PFSK-1 (cell line): ENCODE measurements around the gene TLL1.

Source experiments
- FOXP2 ChIP-seq: optimal IDR thresholded peaks from 2 replicates; pipeline ENCODE3; 2011; ENCODE audit warnings: borderline replicate concordance, control low read depth, inconsistent platforms; ENCODE audit not compliant: insufficient read depth; ENCODE audit errors: extremely low read length, extremely low read depth
- POLR2AphosphoS5 ChIP-seq: IDR thresholded peaks from 2 replicates; pipeline ENCODE4 v1.6.1; 2012; ENCODE audit warnings: low read depth, mild to moderate bottlenecking, control low read depth, low read length, moderate library complexity
- SIN3A ChIP-seq: IDR thresholded peaks from 2 replicates; pipeline ENCODE4 v1.6.1; 2012; ENCODE audit warnings: mild to moderate bottlenecking, low read length, moderate library complexity, borderline replicate concordance; ENCODE audit not compliant: insufficient read depth
- TAF1 ChIP-seq: IDR thresholded peaks from 2 replicates; pipeline ENCODE4 v1.6.1; 2012; ENCODE audit warnings: low read length, control low read depth, borderline replicate concordance; ENCODE audit not compliant: insufficient read depth
- TF ChIP-seq, protein P1 (sequence below), 2 experiments: IDR thresholded peaks; 2 replicates each; pipeline versions ENCODE4 v1.6.1 to v1.8.0; 2011 to 2012; ENCODE audit warnings: low read depth in 2 of 2, low read length in 2 of 2, control low read depth in 1 of 2, inconsistent platforms in 1 of 2, mild to moderate bottlenecking in 1 of 2, moderate library complexity in 1 of 2; ENCODE audit not compliant: insufficient read depth in 1 of 2

- TF ChIP-seq POLR2AphosphoS5 = no peak
- TF ChIP-seq, protein P1, sequence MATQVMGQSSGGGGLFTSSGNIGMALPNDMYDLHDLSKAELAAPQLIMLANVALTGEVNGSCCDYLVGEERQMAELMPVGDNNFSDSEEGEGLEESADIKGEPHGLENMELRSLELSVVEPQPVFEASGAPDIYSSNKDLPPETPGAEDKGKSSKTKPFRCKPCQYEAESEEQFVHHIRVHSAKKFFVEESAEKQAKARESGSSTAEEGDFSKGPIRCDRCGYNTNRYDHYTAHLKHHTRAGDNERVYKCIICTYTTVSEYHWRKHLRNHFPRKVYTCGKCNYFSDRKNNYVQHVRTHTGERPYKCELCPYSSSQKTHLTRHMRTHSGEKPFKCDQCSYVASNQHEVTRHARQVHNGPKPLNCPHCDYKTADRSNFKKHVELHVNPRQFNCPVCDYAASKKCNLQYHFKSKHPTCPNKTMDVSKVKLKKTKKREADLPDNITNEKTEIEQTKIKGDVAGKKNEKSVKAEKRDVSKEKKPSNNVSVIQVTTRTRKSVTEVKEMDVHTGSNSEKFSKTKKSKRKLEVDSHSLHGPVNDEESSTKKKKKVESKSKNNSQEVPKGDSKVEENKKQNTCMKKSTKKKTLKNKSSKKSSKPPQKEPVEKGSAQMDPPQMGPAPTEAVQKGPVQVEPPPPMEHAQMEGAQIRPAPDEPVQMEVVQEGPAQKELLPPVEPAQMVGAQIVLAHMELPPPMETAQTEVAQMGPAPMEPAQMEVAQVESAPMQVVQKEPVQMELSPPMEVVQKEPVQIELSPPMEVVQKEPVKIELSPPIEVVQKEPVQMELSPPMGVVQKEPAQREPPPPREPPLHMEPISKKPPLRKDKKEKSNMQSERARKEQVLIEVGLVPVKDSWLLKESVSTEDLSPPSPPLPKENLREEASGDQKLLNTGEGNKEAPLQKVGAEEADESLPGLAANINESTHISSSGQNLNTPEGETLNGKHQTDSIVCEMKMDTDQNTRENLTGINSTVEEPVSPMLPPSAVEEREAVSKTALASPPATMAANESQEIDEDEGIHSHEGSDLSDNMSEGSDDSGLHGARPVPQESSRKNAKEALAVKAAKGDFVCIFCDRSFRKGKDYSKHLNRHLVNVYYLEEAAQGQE (IDR thresholded peaks at IDR 0.05; ENCODE audit: insufficient read depth in 1 of 2, low read depth in 2 of 2, low read length in 2 of 2) = no peak
- TF ChIP-seq TAF1 = no peak
- TF ChIP-seq SIN3A = no peak
- no peak for TF ChIP-seq FOXP2
Measured at GRCh38 chr4:166065324-166065723, 192.3 kb downstream of the TLL1 start.
